ENCODE measurements around the gene ATOH8. TPM values are rescaled to one million over a fixed set of nuclear protein-coding genes. Genes with fewer than 3 reads are reported as not detected.

ATOH8 gene
- total and polyA plus RNA-seq, 2 donors (not counting 1 experiment from before 2014, with no cell fraction given), result not detected

DNA sequence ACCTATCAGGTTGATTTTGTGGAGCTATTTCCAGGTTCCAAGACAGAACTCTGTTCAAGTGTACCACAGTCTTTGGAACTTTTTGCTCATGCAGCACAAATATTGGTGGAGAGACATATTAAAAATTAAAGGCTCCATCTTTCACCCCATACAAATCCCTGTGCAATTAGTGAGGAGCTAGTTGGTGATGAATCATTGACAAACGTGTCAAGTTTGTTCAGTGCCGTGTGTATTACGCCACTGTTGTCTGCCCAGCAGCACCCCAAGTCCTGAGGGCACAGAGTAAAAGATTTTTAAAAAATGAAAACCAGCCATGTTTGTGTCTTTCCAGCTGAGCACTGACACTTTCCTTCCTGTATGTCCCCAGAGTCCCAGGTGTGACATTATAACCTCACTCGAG is 9.3 kb downstream of the ATOH8 start:
- no peak overlapping the region for H3K27ac ChIP-seq (ENCODE audit: low read length in 2 of 2)
- no peak overlapping the region for H2AFZ ChIP-seq (ENCODE audit: insufficient read depth, low read depth, low read length, poor library complexity, severe bottlenecking)
- peaks cover 0 to 5% (median 0%) of the 10 kb centered on the region in 3 donors for H3K9me3 ChIP-seq (ENCODE audit: control extremely low read depth in 1 of 3, control insufficient read depth in 2 of 3, insufficient read depth in 1 of 3, low read length in 2 of 3)
- H3K79me2 ChIP-seq (ENCODE audit: control insufficient read depth, insufficient read depth, low read length), result no peaks in the 10 kb centered on the region
- no peak overlapping the region for H3K4me3 Mint-ChIP-seq
- no peak overlapping the region for H3K9ac ChIP-seq (ENCODE audit: low read length)
- H3K27ac Mint-ChIP-seq, result no peak overlapping the region
- H3K27me3 Mint-ChIP-seq, result peaks cover 51% of the 10 kb centered on the region
- peaks cover 17% of the 10 kb centered on the region for H3K4me1 Mint-ChIP-seq
- H3K4me1 ChIP-seq (ENCODE audit: control insufficient read depth in 2 of 2, insufficient read depth in 2 of 2, low read length in 2 of 2), result peaks cover 8% of the 10 kb centered on the region in 2 donors
- H3K27me3 ChIP-seq (replicated peaks in 1 of 4; ENCODE audit: control extremely low read depth in 1 of 4, control insufficient read depth in 3 of 4, insufficient read depth in 4 of 4, low read length in 3 of 4), result peaks cover 0 to 52% (median 8%) of the 10 kb centered on the region in 4 experiments
- no peak overlapping the region for H3K4me3 ChIP-seq (ENCODE audit: control extremely low read depth in 1 of 5, extremely low read depth in 1 of 5, insufficient read depth in 1 of 5, low read depth in 2 of 5, low read length in 4 of 5)
- CTCF ChIA-PET, result interaction anchor here (1.1 to 1.2 kb wide), 2 partner anchors 34 to 67 kb away, joined by 3 to 4 read pairs; no protein-coding TSS in a partner anchor
- ATAC-seq (ENCODE audit: low read depth), result no peak
- no peak overlapping the region for H3K4me2 ChIP-seq (replicated peaks; ENCODE audit: low read depth, low read length, poor library complexity, severe bottlenecking)
- H3K36me3 ChIP-seq (replicated peaks in 1 of 2; ENCODE audit: control extremely low read depth in 1 of 2, control insufficient read depth in 1 of 2, extremely low read depth in 1 of 2, insufficient read depth in 2 of 2, low read length in 1 of 2), result no peaks in the 10 kb centered on the region
- TF ChIP-seq, protein P1, sequence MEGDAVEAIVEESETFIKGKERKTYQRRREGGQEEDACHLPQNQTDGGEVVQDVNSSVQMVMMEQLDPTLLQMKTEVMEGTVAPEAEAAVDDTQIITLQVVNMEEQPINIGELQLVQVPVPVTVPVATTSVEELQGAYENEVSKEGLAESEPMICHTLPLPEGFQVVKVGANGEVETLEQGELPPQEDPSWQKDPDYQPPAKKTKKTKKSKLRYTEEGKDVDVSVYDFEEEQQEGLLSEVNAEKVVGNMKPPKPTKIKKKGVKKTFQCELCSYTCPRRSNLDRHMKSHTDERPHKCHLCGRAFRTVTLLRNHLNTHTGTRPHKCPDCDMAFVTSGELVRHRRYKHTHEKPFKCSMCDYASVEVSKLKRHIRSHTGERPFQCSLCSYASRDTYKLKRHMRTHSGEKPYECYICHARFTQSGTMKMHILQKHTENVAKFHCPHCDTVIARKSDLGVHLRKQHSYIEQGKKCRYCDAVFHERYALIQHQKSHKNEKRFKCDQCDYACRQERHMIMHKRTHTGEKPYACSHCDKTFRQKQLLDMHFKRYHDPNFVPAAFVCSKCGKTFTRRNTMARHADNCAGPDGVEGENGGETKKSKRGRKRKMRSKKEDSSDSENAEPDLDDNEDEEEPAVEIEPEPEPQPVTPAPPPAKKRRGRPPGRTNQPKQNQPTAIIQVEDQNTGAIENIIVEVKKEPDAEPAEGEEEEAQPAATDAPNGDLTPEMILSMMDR (IDR thresholded peaks at IDR 0.05), result no peak
- TF ChIP-seq EZH2 (IDR thresholded peaks at IDR 0.05; ENCODE audit: borderline replicate concordance, insufficient read depth, low read depth, low read length, poor library complexity, severe bottlenecking), result no peak
- 71% methylated on average over 4 of the region's 4 CpGs for WGBS (ENCODE audit: insufficient coverage)
- DNase-seq, result no peak
- intact Hi-C loops (cut with micrococcal nuclease), result no loop called here
- H4K20me1 ChIP-seq (ENCODE audit: control insufficient read depth, insufficient read depth, low read length, poor library complexity, severe bottlenecking), result no peaks in the 10 kb centered on the region
- POLR2A ChIA-PET, result no interaction called here
- no peaks in the 10 kb centered on the region for H3K9me3 Mint-ChIP-seq (ENCODE audit: insufficient read depth)

DNA sequence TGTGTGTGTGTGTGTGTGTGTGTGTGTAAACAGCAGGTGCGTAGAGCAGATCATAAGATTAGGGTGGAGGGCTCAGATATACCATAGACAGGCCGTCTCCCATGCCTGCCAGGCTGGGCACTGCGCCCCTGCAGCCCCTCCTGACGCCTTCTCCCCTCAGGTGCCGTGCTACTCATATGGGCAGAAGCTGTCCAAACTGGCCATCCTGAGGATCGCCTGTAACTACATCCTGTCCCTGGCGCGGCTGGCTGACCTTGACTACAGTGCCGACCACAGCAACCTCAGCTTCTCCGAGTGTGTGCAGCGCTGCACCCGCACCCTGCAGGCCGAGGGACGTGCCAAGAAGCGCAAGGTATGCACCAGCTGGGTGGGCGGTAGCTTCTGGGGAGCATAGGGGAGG is 10.0 kb downstream of the ATOH8 start:
- peaks cover 0 to 5% (median 0%) of the 10 kb centered on the region in 3 donors for H3K9me3 ChIP-seq (ENCODE audit: control extremely low read depth in 1 of 3, control insufficient read depth in 2 of 3, insufficient read depth in 1 of 3, low read length in 2 of 3)
- peaks cover 49% of the 10 kb centered on the region for H3K27me3 Mint-ChIP-seq
- no peak for TF ChIP-seq EZH2 (IDR thresholded peaks at IDR 0.05; ENCODE audit: borderline replicate concordance, insufficient read depth, low read depth, low read length, poor library complexity, severe bottlenecking)
- ATAC-seq (ENCODE audit: low read depth), result no peak
- H3K27me3 ChIP-seq (replicated peaks in 1 of 4; ENCODE audit: control extremely low read depth in 1 of 4, control insufficient read depth in 3 of 4, insufficient read depth in 4 of 4, low read length in 3 of 4), result peaks cover 0 to 46% (median 8%) of the 10 kb centered on the region in 4 experiments
- peaks cover 17% of the 10 kb centered on the region for H3K4me1 Mint-ChIP-seq
- peaks cover 8% of the 10 kb centered on the region in 2 donors for H3K4me1 ChIP-seq (ENCODE audit: control insufficient read depth in 2 of 2, insufficient read depth in 2 of 2, low read length in 2 of 2)
- no peaks in the 10 kb centered on the region for H3K36me3 ChIP-seq (replicated peaks in 1 of 2; ENCODE audit: control extremely low read depth in 1 of 2, control insufficient read depth in 1 of 2, extremely low read depth in 1 of 2, insufficient read depth in 2 of 2, low read length in 1 of 2)
- intact Hi-C loops (cut with micrococcal nuclease), result no loop called here
- no peak overlapping the region for H3K4me2 ChIP-seq (replicated peaks; ENCODE audit: low read depth, low read length, poor library complexity, severe bottlenecking)
- H3K79me2 ChIP-seq (ENCODE audit: control insufficient read depth, insufficient read depth, low read length), result no peaks in the 10 kb centered on the region
- no peak overlapping the region for H3K9ac ChIP-seq (ENCODE audit: low read length)
- H4K20me1 ChIP-seq (ENCODE audit: control insufficient read depth, insufficient read depth, low read length, poor library complexity, severe bottlenecking), result no peaks in the 10 kb centered on the region
- H3K27ac Mint-ChIP-seq, result no peak overlapping the region
- no peak for DNase-seq
- WGBS (ENCODE audit: insufficient coverage), result 89% methylated on average over 12 of the region's 16 CpGs
- no peak overlapping the region for H3K27ac ChIP-seq (ENCODE audit: low read length in 2 of 2)
- ChIA-PET POLR2A (interaction anchor here (0.7 kb wide), 1 partner anchor 806 kb away, joined by 8 read pairs; no protein-coding TSS in a partner anchor), CTCF (interaction anchor here (1.1 to 1.2 kb wide), 2 partner anchors 34 to 66 kb away, joined by 3 to 4 read pairs; no protein-coding TSS in a partner anchor)
- no peaks in the 10 kb centered on the region for H3K9me3 Mint-ChIP-seq (ENCODE audit: insufficient read depth)
- no peak overlapping the region for H3K4me3 Mint-ChIP-seq
- no peak overlapping the region for H2AFZ ChIP-seq (ENCODE audit: insufficient read depth, low read depth, low read length, poor library complexity, severe bottlenecking)
- no peak overlapping the region for H3K4me3 ChIP-seq (ENCODE audit: control extremely low read depth in 1 of 5, extremely low read depth in 1 of 5, insufficient read depth in 1 of 5, low read depth in 2 of 5, low read length in 4 of 5)
